Tibial artery (tissue), 4 donors: ENCODE measurements around the gene OTOP3.
"Not testable (repeated sequence)": the region's sequence is repeated elsewhere in the genome, so short reads cannot be mapped to it uniquely, and the experiment has no call there.

Experiments
- DNase-seq, 2 donors: peaks; one replicate each; pipeline ENCODE4 v3.0.0-alpha.2; 2019
- H3K27ac ChIP-seq, 2 donors: fragments of 200-600 bp; sonication (generic) in 1 of 2; 1 replicate in 1 of 2; 2 replicates in 1 of 2; pipeline ENCODE4 v1.5.1; 2018 to 2019; ENCODE audit warnings: mild to moderate bottlenecking in 1 of 2
- H3K27me3 ChIP-seq, 2 donors: fragments of 200-600 bp; sonication (generic) in 1 of 2; one replicate each; pipeline versions ENCODE4 v1.5.1 to v1.6.0; 2016 to 2019
- H3K36me3 ChIP-seq, 3 donors: fragments of 200-600 bp; sonication (generic) in 2 of 3; one replicate each; pipeline ENCODE4 v1.5.1; 2016 to 2019; ENCODE audit warnings: mild to moderate bottlenecking in 2 of 3
- H3K4me1 ChIP-seq, 4 donors: fragments of 200-600 bp; sonication (generic) in 2 of 4; 1 replicate in 3 of 4; 2 replicates in 1 of 4; pipeline ENCODE4 v1.5.1; 2016 to 2019
- H3K4me3 ChIP-seq, 2 donors: fragments of 200-600 bp; sonication (generic) in 1 of 2; 1 replicate in 1 of 2; 2 replicates in 1 of 2; pipeline ENCODE4 v1.5.1; 2018 to 2019; ENCODE audit warnings: mild to moderate bottlenecking in 2 of 2
- H3K9me3 ChIP-seq, 3 donors: fragments of 200-600 bp; sonication (generic) in 1 of 3; one replicate each; pipeline ENCODE4 v1.5.1; 2016 to 2019
- CTCF ChIP-seq, 2 experiments: fragments of 200-600 bp in 1 of 2; fragments of 450-650 bp in 1 of 2; IDR thresholded peaks; one replicate each; pipeline ENCODE4 v1.5.1; 2017 to 2019; ENCODE audit warnings: antibody characterized with exemption in 2 of 2, mild to moderate bottlenecking in 1 of 2, moderate library complexity in 1 of 2
- intact Hi-C: fragments of 100-400 bp; cut with DNase I; formaldehyde crosslinking; loops from one replicate; pipeline ENCODE4 v1.15.0; 2023; ENCODE audit warnings: low total_unique reads

The OTOP3 gene

GRCh38 chr17:74903671-74904070 is 32.0 kb upstream of the OTOP3 start:
- H3K4me3 ChIP-seq, result no peak overlapping the region
- intact Hi-C loops, result no loop called here
- DNase-seq, result no peak
- H3K36me3 ChIP-seq, result no peaks in the 10 kb centered on the region
- peaks cover 0 to 61% of the 10 kb centered on the region in 2 donors for H3K27me3 ChIP-seq
- H3K9me3 ChIP-seq, result no peaks in the 10 kb centered on the region
- H3K4me1 ChIP-seq, result no peaks in the 10 kb centered on the region
- no peak for TF ChIP-seq CTCF (IDR thresholded peaks at IDR 0.05)
- no peak overlapping the region for H3K27ac ChIP-seq

GRCh38 chr17:74904687-74905409 is 30.9 kb upstream of the OTOP3 start:
- no peak for TF ChIP-seq CTCF (IDR thresholded peaks at IDR 0.05)
- Histone ChIP-seq H3K9me3 (no peaks in the 10 kb centered on the region), H3K27ac (no peak overlapping the region), H3K4me3 (no peak overlapping the region), H3K4me1 (no peaks in the 10 kb centered on the region), H3K36me3 (no peaks in the 10 kb centered on the region), H3K27me3 (peaks cover 0 to 61% of the 10 kb centered on the region in 2 donors)
- DNase-seq, result no peak
- intact Hi-C loops, result no loop called here

GRCh38 chr17:74906214-74906793 is 29.4 kb upstream of the OTOP3 start:
- H3K9me3 ChIP-seq, H3K4me1 ChIP-seq, intact Hi-C loops, DNase-seq, H3K4me3 ChIP-seq, H3K36me3 ChIP-seq, H3K27ac ChIP-seq: not testable (repeated sequence)
- peaks cover 0 to 50% of the 10 kb centered on the region in 2 donors for H3K27me3 ChIP-seq

GRCh38 chr17:74907012-74907411 is 28.7 kb upstream of the OTOP3 start:
- DNase-seq, result no peak
- H3K27me3 ChIP-seq, result peaks cover 0 to 45% of the 10 kb centered on the region in 2 donors
- intact Hi-C loops, result no loop called here
- H3K4me3 ChIP-seq, result no peak overlapping the region
- H3K9me3 ChIP-seq, result no peaks in the 10 kb centered on the region
- no peaks in the 10 kb centered on the region for H3K36me3 ChIP-seq
- no peaks in the 10 kb centered on the region for H3K4me1 ChIP-seq
- H3K27ac ChIP-seq, result no peak overlapping the region
- TF ChIP-seq CTCF (IDR thresholded peaks at IDR 0.05), result no peak

- intact Hi-C loops, DNase-seq, H3K36me3 ChIP-seq, H3K4me1 ChIP-seq, H3K4me3 ChIP-seq, H3K9me3 ChIP-seq, H3K27ac ChIP-seq: not testable (repeated sequence)
- peaks cover 0 to 26% of the 10 kb centered on the region in 2 donors for H3K27me3 ChIP-seq
Observed at GRCh38 chr17:74909097-74909496, 26.6 kb upstream of the OTOP3 start.

GRCh38 chr17:74911423-74911822 is 24.3 kb upstream of the OTOP3 start:
- H3K9me3 ChIP-seq, H3K4me3 ChIP-seq, H3K27ac ChIP-seq, intact Hi-C loops, DNase-seq, H3K36me3 ChIP-seq, H3K4me1 ChIP-seq: not testable (repeated sequence)
- H3K27me3 ChIP-seq, result peaks cover 0 to 28% of the 10 kb centered on the region in 2 donors

DNA sequence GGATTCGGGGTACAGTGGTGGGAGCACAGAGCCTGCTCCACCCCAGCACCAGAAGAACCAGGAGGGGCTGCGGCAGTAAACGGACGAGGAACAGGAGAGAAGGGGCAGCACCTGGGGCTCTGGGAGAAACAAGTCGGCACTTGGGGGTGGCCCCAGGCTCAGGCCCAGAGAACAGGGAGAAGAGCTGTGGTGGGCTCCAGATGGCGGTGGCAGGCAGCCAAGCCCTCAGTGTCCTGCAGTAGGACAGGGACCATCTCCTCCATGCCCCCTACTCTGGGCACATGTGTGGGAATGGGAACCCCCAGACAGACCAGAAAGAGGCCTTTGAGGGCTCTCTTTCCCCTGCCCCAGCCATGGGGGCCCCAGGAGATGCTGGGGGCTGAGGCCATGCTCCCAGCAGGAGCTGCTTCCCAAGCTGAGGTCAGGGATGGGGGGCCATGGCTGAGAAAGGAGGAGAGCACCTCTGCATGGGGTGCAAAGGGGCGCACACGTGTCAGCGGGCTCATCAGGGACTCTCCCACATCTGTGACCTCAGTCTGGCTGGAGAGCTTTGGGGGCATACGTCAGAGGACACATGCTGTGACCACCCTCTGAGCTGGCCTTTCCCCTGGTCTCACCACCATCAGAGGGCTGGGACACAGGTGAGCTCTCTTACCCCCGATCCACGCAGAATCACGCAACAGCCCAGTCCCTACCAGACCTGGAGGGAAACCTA is 19.4 kb upstream of the OTOP3 start:
- Histone ChIP-seq H3K9me3 (no peaks in the 10 kb centered on the region), H3K4me1 (no peaks in the 10 kb centered on the region), H3K36me3 (no peaks in the 10 kb centered on the region), H3K4me3 (no peak overlapping the region), H3K27me3 (peaks cover 0 to 59% of the 10 kb centered on the region in 2 donors), H3K27ac (no peak overlapping the region)
- no peak for TF ChIP-seq CTCF (IDR thresholded peaks at IDR 0.05)
- DNase-seq, result no peak
- intact Hi-C loops, result no loop called here
